WTC11 (cell line): ENCODE results near the gene CLRN3. TPM values are rescaled to one million over a fixed set of nuclear protein-coding genes. Genes with fewer than 3 reads are reported as not detected.

Experiments
- E2F1 ChIP-seq: sonication (generic); formaldehyde crosslinking; IDR thresholded peaks from 2 replicates; pipeline ENCODE4 v1.8.0; 2022; ENCODE audit warnings: mild to moderate bottlenecking, missing genetic modification reagents
- E2F4 ChIP-seq: sonication (generic); formaldehyde crosslinking; IDR thresholded peaks from 2 replicates; pipeline ENCODE4 v1.8.1; 2022; ENCODE audit warnings: low read depth, mild to moderate bottlenecking, moderate library complexity, missing genetic modification reagents, borderline replicate concordance
- FOXJ3 ChIP-seq: sonication (generic); formaldehyde crosslinking; IDR thresholded peaks from 2 replicates; pipeline ENCODE4 v1.9.0; 2021; ENCODE audit warnings: missing genetic modification reagents, mild to moderate bottlenecking, borderline replicate concordance
- HMGXB4 ChIP-seq: sonication (generic); formaldehyde crosslinking; IDR thresholded peaks from 2 replicates; pipeline ENCODE4 v1.8.1; 2023; ENCODE audit warnings: mild to moderate bottlenecking, moderate library complexity, missing genetic modification reagents
- JAZF1 ChIP-seq: fragments of 250-450 bp; sonication (Bioruptor Pico); IDR thresholded peaks from 2 replicates; pipeline ENCODE4 v1.9.0; 2021; ENCODE audit warnings: moderate library complexity, mild to moderate bottlenecking, inconsistent platforms
- KAT7 ChIP-seq: sonication (generic); formaldehyde crosslinking; IDR thresholded peaks from 2 replicates; pipeline ENCODE4 v1.8.1; 2023; ENCODE audit warnings: missing genetic modification reagents, mild to moderate bottlenecking, borderline replicate concordance
- NFATC4 ChIP-seq: fragments of 250-450 bp; sonication (Bioruptor Pico); IDR thresholded peaks from 2 replicates; pipeline ENCODE4 v1.9.0; 2021; ENCODE audit warnings: mild to moderate bottlenecking
- NFE2L1 ChIP-seq: sonication (generic); formaldehyde crosslinking; IDR thresholded peaks from 2 replicates; pipeline ENCODE4 v1.8.1; 2023; ENCODE audit warnings: missing genetic modification reagents
- NR2C2 ChIP-seq: sonication (generic); formaldehyde crosslinking; IDR thresholded peaks from 2 replicates; pipeline ENCODE4 v1.8.0; 2022; ENCODE audit warnings: mild to moderate bottlenecking, missing genetic modification reagents
- PRRX2 ChIP-seq: fragments of 250-450 bp; sonication (Bioruptor Pico); IDR thresholded peaks from 2 replicates; pipeline ENCODE4 v1.8.0; 2021; ENCODE audit warnings: mild to moderate bottlenecking
- SMAD4 ChIP-seq: sonication (generic); formaldehyde crosslinking; IDR thresholded peaks from 2 replicates; pipeline ENCODE4 v1.8.0; 2022; ENCODE audit warnings: mild to moderate bottlenecking, missing genetic modification reagents
- SOX15 ChIP-seq: fragments of 250-450 bp; sonication (Bioruptor Pico); IDR thresholded peaks from 2 replicates; pipeline ENCODE4 v1.9.0; 2021; ENCODE audit warnings: mild to moderate bottlenecking
- TEAD1 ChIP-seq: sonication (generic); formaldehyde crosslinking; IDR thresholded peaks from 2 replicates; pipeline ENCODE4 v1.8.0; 2022; ENCODE audit warnings: mild to moderate bottlenecking, missing genetic modification reagents
- TP53 ChIP-seq: sonication (generic); formaldehyde crosslinking; IDR thresholded peaks from 2 replicates; pipeline ENCODE4 v1.8.1; 2023; ENCODE audit warnings: mild to moderate bottlenecking, missing genetic modification reagents
- ZBTB21 ChIP-seq: sonication (generic); formaldehyde crosslinking; IDR thresholded peaks from 2 replicates; pipeline ENCODE4 v1.8.1; 2023; ENCODE audit warnings: mild to moderate bottlenecking, missing genetic modification reagents, borderline replicate concordance
- ZBTB43 ChIP-seq: sonication (generic); formaldehyde crosslinking; IDR thresholded peaks from 2 replicates; pipeline ENCODE4 v1.8.1; 2023; ENCODE audit warnings: mild to moderate bottlenecking, missing genetic modification reagents
- ZNF263 ChIP-seq: sonication (generic); formaldehyde crosslinking; IDR thresholded peaks from 2 replicates; pipeline ENCODE4 v1.8.1; 2022; ENCODE audit warnings: low read depth, mild to moderate bottlenecking, moderate library complexity, missing genetic modification reagents
- ZNF396 ChIP-seq: fragments of 250-450 bp; sonication (Bioruptor Pico); IDR thresholded peaks from 2 replicates; pipeline ENCODE4 v1.8.0; 2021; ENCODE audit warnings: mild to moderate bottlenecking, moderate library complexity, borderline replicate concordance
- ZNF416 ChIP-seq: fragments of 250-450 bp; sonication (Bioruptor Pico); IDR thresholded peaks from 2 replicates; pipeline ENCODE4 v1.9.0; 2021; ENCODE audit warnings: mild to moderate bottlenecking, inconsistent platforms
- ZNF671 ChIP-seq: fragments of 250-450 bp; sonication (Bioruptor Pico); IDR thresholded peaks from 2 replicates; pipeline ENCODE4 v1.8.0; 2021; ENCODE audit warnings: mild to moderate bottlenecking
- total RNA-seq: library from RNA; stranded (reverse); gene quantifications from 3 replicates; pipeline ENCODE4 v1.2.3, GENCODE V29; 2021
- TF ChIP-seq, protein P1 (sequence below): sonication (generic); formaldehyde crosslinking; IDR thresholded peaks from 2 replicates; pipeline ENCODE4 v1.8.1; 2022; ENCODE audit warnings: low read depth, missing genetic modification reagents, borderline replicate concordance
- TF ChIP-seq, protein P2 (sequence below): fragments of 250-450 bp; sonication (Bioruptor Pico); IDR thresholded peaks from 2 replicates; pipeline ENCODE4 v1.9.0; 2021; ENCODE audit warnings: mild to moderate bottlenecking
- TF ChIP-seq, protein P3 (sequence below): sonication (generic); formaldehyde crosslinking; IDR thresholded peaks from 2 replicates; pipeline ENCODE4 v1.8.1; 2023; ENCODE audit warnings: mild to moderate bottlenecking, missing genetic modification reagents
- TF ChIP-seq, protein P4 (sequence below): sonication (generic); formaldehyde crosslinking; IDR thresholded peaks from 2 replicates; pipeline ENCODE4 v1.8.0; 2023; ENCODE audit warnings: missing genetic modification reagents
- TF ChIP-seq, protein P5 (sequence below): sonication (generic); formaldehyde crosslinking; IDR thresholded peaks from 2 replicates; pipeline ENCODE4 v1.8.0; 2022; ENCODE audit warnings: mild to moderate bottlenecking, missing genetic modification reagents

CLRN3 gene
- total RNA-seq, 1 experiment from 2014 or later = not detected

GRCh38 chr10:127906548-127907377 lies 14.0 kb upstream of the CLRN3 start, which contains the start of gene PTPRE (continued):
- TF ChIP-seq ZBTB21 (CRISPR knock-in tag) (no peak), ZNF671 (CRISPR knock-in tag) (no peak), ZBTB43 (no peak), ZNF396 (CRISPR knock-in tag) (no peak), NFE2L1 (CRISPR knock-in tag) (no peak), ZNF263 (CRISPR knock-in tag) (no peak), HMGXB4 (peak; percentile 80), KAT7 (CRISPR knock-in tag) (no peak), NFATC4 (CRISPR knock-in tag) (no peak), PRRX2 (CRISPR knock-in tag) (no peak), FOXJ3 (no peak), JAZF1 (CRISPR knock-in tag) (no peak), E2F4 (no peak), E2F1 (no peak), SMAD4 (CRISPR knock-in tag) (no peak), TEAD1 (CRISPR knock-in tag) (no peak), SOX15 (no peak), TP53 (CRISPR knock-in tag) (no peak), ZNF416 (CRISPR knock-in tag) (0 out of 2 replicates have a peak, but pooled peaks have one; percentile 39), NR2C2 (CRISPR knock-in tag) (no peak)
- TF ChIP-seq, protein P1, sequence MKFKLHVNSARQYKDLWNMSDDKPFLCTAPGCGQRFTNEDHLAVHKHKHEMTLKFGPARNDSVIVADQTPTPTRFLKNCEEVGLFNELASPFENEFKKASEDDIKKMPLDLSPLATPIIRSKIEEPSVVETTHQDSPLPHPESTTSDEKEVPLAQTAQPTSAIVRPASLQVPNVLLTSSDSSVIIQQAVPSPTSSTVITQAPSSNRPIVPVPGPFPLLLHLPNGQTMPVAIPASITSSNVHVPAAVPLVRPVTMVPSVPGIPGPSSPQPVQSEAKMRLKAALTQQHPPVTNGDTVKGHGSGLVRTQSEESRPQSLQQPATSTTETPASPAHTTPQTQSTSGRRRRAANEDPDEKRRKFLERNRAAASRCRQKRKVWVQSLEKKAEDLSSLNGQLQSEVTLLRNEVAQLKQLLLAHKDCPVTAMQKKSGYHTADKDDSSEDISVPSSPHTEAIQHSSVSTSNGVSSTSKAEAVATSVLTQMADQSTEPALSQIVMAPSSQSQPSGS (CRISPR knock-in tag) = no peak
- TF ChIP-seq, protein P2, sequence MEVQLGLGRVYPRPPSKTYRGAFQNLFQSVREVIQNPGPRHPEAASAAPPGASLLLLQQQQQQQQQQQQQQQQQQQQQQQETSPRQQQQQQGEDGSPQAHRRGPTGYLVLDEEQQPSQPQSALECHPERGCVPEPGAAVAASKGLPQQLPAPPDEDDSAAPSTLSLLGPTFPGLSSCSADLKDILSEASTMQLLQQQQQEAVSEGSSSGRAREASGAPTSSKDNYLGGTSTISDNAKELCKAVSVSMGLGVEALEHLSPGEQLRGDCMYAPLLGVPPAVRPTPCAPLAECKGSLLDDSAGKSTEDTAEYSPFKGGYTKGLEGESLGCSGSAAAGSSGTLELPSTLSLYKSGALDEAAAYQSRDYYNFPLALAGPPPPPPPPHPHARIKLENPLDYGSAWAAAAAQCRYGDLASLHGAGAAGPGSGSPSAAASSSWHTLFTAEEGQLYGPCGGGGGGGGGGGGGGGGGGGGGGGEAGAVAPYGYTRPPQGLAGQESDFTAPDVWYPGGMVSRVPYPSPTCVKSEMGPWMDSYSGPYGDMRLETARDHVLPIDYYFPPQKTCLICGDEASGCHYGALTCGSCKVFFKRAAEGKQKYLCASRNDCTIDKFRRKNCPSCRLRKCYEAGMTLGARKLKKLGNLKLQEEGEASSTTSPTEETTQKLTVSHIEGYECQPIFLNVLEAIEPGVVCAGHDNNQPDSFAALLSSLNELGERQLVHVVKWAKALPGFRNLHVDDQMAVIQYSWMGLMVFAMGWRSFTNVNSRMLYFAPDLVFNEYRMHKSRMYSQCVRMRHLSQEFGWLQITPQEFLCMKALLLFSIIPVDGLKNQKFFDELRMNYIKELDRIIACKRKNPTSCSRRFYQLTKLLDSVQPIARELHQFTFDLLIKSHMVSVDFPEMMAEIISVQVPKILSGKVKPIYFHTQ (CRISPR knock-in tag) = no peak
- TF ChIP-seq, protein P3, sequence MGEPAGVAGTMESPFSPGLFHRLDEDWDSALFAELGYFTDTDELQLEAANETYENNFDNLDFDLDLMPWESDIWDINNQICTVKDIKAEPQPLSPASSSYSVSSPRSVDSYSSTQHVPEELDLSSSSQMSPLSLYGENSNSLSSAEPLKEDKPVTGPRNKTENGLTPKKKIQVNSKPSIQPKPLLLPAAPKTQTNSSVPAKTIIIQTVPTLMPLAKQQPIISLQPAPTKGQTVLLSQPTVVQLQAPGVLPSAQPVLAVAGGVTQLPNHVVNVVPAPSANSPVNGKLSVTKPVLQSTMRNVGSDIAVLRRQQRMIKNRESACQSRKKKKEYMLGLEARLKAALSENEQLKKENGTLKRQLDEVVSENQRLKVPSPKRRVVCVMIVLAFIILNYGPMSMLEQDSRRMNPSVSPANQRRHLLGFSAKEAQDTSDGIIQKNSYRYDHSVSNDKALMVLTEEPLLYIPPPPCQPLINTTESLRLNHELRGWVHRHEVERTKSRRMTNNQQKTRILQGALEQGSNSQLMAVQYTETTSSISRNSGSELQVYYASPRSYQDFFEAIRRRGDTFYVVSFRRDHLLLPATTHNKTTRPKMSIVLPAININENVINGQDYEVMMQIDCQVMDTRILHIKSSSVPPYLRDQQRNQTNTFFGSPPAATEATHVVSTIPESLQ (CRISPR knock-in tag) = no peak
- TF ChIP-seq, protein P4, sequence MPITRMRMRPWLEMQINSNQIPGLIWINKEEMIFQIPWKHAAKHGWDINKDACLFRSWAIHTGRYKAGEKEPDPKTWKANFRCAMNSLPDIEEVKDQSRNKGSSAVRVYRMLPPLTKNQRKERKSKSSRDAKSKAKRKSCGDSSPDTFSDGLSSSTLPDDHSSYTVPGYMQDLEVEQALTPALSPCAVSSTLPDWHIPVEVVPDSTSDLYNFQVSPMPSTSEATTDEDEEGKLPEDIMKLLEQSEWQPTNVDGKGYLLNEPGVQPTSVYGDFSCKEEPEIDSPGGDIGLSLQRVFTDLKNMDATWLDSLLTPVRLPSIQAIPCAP (CRISPR knock-in tag) = no peak
- TF ChIP-seq, protein P5, sequence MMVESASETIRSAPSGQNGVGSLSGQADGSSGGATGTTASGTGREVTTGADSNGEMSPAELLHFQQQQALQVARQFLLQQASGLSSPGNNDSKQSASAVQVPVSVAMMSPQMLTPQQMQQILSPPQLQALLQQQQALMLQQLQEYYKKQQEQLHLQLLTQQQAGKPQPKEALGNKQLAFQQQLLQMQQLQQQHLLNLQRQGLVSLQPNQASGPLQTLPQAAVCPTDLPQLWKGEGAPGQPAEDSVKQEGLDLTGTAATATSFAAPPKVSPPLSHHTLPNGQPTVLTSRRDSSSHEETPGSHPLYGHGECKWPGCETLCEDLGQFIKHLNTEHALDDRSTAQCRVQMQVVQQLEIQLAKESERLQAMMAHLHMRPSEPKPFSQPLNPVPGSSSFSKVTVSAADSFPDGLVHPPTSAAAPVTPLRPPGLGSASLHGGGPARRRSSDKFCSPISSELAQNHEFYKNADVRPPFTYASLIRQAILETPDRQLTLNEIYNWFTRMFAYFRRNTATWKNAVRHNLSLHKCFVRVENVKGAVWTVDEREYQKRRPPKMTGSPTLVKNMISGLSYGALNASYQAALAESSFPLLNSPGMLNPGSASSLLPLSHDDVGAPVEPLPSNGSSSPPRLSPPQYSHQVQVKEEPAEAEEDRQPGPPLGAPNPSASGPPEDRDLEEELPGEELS (CRISPR knock-in tag) = no peak
